ENCODE measurements around the gene POMC.

GRCh38 chr2:25141120-25141519 is 27.3 kb downstream of the POMC start:
- TF ChIP-seq EZH2 (IDR thresholded peaks at IDR 0.05) (no peak), CTCF (IDR thresholded peaks at IDR 0.05 in 2 of 3, conservative IDR thresholded peaks at IDR 0.05 in 1 of 3; ENCODE audit: borderline replicate concordance in 1 of 3, insufficient read depth in 1 of 3, low read depth in 2 of 3, low read length in 2 of 3) (no peak), POLR2A (IDR thresholded peaks at IDR 0.05; ENCODE audit: borderline replicate concordance, extremely low read depth, insufficient read depth, insufficient read length) (no peak), YY1 (IDR thresholded peaks at IDR 0.05; ENCODE audit: extremely low read depth, insufficient replicate concordance, low read depth, low read length) (no peak), REST (IDR thresholded peaks at IDR 0.05; ENCODE audit: low read depth) (no peak), POLR2AphosphoS5 (IDR thresholded peaks at IDR 0.05; ENCODE audit: low read depth, low read length) (no peak), JUND (IDR thresholded peaks at IDR 0.05) (no peak), SIN3A (IDR thresholded peaks at IDR 0.05; ENCODE audit: low read depth) (no peak), ELF1 (IDR thresholded peaks at IDR 0.05; ENCODE audit: borderline replicate concordance, low read depth) (no peak), SRF (IDR thresholded peaks at IDR 0.05; ENCODE audit: low read depth) (no peak), ATF3 (IDR thresholded peaks at IDR 0.05) (no peak), SP1 (IDR thresholded peaks at IDR 0.05; ENCODE audit: low read depth) (no peak), MAX (IDR thresholded peaks at IDR 0.05) (no peak), EZH2phosphoT487 (IDR thresholded peaks at IDR 0.05; ENCODE audit: borderline replicate concordance) (no peak)
